GM20000 (cell line): Measurements from ENCODE around the gene FBLN7.
"Not testable (repeated sequence)": the region's sequence is repeated elsewhere in the genome, so short reads cannot be mapped to it uniquely, and the experiment has no call there.

Experiments used
- DNase-seq: peaks from one replicate; pipeline ENCODE4 v3.0.0; 2012; ENCODE audit warnings: low spot score
- CTCF ChIP-seq: IDR thresholded peaks from 2 replicates; pipeline ENCODE4 v1.5.1; 2012; ENCODE audit warnings: mild to moderate bottlenecking, control low read depth; ENCODE audit errors: extremely low read depth, missing control alignments

The FBLN7 gene

GRCh38 chr2:112201696-112202430 lies 63.7 kb downstream of the FBLN7 start:
- DNase-seq = no peak
- no peak for TF ChIP-seq CTCF

- TF ChIP-seq CTCF = no peak
- no peak for DNase-seq
These were observed 66.2 kb downstream of the FBLN7 start for GRCh38 chr2:112204411-112204810.

GRCh38 chr2:112207905-112208304 lies 69.7 kb downstream of the FBLN7 start:
- DNase-seq = not testable (repeated sequence)

GRCh38 chr2:112216167-112216566 lies 78.0 kb downstream of the FBLN7 start:
- no peak for TF ChIP-seq CTCF
- DNase-seq = no peak

GRCh38 chr2:112217854-112218253 lies 79.7 kb downstream of the FBLN7 start:
- no peak for DNase-seq
- no peak for TF ChIP-seq CTCF

- no peak for DNase-seq
- TF ChIP-seq CTCF = no peak
These were observed 82.0 kb downstream of the FBLN7 start for GRCh38 chr2:112220186-112220585.

GRCh38 chr2:112220831-112221230 lies 82.6 kb downstream of the FBLN7 start:
- TF ChIP-seq CTCF = no peak
- no peak for DNase-seq

- TF ChIP-seq CTCF = no peak
- DNase-seq = no peak
These were observed 91.2 kb downstream of the FBLN7 start for GRCh38 chr2:112229348-112229747.
